WI38 (cell line): Measurements from ENCODE around the gene CORT.
"Not testable (repeated sequence)": the region's sequence is repeated elsewhere in the genome, so short reads cannot be mapped to it uniquely, and the experiment has no call there.

ENCODE experiments used
- H3K4me3 ChIP-seq: 2 replicates; pipeline ENCODE4 v1.5.1; 2011; ENCODE audit warnings: low read depth, mild to moderate bottlenecking, control low read depth, low read length
- CTCF ChIP-seq: IDR thresholded peaks from 2 replicates; pipeline ENCODE4 v1.5.1; 2012; ENCODE audit warnings: low read depth, mild to moderate bottlenecking, control low read depth, low read length

The CORT gene

DNA sequence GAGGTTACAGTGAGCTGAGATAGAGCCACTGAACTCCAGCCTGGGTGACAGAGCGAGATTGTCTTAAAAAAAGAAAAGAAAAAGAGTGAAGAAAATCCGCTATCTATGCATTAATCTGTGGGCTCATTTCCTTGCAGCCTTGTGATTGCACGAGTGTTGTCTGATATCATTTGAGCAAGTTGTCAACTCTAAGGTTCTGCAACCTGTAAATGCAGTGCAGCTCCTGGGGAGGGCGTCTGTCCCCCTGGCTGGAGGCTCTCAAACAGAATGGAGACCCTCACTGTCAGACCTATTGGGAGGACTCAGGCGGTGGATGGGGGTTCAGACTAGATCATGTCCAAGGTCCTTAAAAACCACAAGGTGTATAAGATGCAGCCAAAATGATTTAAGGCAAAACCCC is 6.2 kb downstream of the CORT start:
- no peak for TF ChIP-seq CTCF

GRCh38 chr1:10456661-10457060 is 6.8 kb downstream of the CORT start:
- no peak overlapping the region for H3K4me3 ChIP-seq
- no peak for TF ChIP-seq CTCF

More for the DNA sequence above, 6.2 kb downstream of the CORT start:
- H3K4me3 ChIP-seq: no peak overlapping the region

DNA sequence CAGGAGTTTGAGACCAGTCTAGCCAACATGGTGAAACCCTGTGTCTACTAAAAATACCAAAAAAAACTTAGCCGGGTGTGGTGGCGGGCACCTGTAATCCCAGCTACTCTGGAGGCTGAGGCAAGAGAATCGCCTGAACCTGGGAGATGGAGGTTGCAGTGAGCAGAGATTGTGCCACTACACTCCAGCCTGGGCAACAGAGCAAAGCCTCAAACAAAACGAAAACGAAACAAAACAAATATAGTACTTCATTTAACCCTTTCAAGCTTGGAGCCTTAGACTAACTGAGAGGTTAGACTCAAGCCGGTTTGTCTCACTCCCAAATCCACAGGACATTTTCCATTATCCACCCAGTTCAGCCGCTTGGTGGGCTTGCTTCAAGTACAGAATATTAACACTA is 7.6 kb downstream of the CORT start:
- H3K4me3 ChIP-seq: not testable (repeated sequence)

GRCh38 chr1:10457875-10458274 is 8.0 kb downstream of the CORT start:
- no peak for TF ChIP-seq CTCF
- no peak overlapping the region for H3K4me3 ChIP-seq

GRCh38 chr1:10459184-10459583 is 9.4 kb downstream of the CORT start:
- no peak overlapping the region for H3K4me3 ChIP-seq
- TF ChIP-seq CTCF: no peak

GRCh38 chr1:10467078-10467477 is 17.2 kb downstream of the CORT start:
- H3K4me3 ChIP-seq: no peak overlapping the region
- no peak for TF ChIP-seq CTCF

GRCh38 chr1:10470043-10470442 is 20.2 kb downstream of the CORT start:
- H3K4me3 ChIP-seq: no peak overlapping the region
- no peak for TF ChIP-seq CTCF

DNA sequence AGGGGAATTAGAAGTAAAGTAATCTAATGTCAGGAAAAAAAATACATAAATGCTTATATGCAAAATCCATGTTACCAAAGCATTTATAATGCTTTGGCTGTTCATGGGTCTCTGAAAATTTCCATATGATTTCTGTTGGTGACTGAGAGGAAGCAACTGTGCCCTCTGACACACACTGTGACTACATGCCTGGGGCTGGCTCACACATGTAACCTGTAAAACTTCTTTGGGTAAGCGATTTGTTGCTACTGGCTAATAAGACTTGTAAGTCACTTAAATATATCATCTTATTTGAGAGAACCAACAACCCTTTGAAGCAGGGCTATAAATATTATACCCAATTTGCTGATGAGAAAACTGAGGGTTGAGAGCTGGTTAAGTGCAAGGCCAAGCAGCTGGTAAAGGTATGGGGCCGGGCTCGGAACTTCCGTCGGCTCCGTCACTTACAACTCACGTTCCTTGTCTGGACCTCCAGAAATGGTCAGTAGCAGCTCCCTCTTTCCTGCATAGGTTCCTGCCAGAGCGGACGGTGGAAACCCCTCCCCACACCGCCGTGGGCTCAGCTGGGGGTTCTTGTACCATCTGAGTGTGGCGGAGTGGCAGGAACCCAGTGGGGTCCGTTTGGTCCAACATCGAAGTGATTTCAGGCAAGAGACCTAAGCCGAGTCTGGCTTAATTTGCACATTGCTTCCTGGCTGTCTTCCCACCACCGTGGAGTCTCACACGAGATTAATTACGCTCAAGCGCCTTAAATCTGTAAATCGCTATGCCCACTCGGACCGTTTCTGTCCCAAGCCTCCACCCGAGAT is 21.8 kb downstream of the CORT start:
- H3K4me3 ChIP-seq: peak overlapping the region; percentile 82
- TF ChIP-seq CTCF: no peak
